C4-2B (cell line): Measurements from ENCODE around the gene TH.

Experiments
- ZFX ChIP-seq: fragments of 450-650 bp; IDR thresholded peaks from 2 replicates; pipeline ENCODE4 v1.6.1; 2017
- TF ChIP-seq, protein P1 (sequence below): fragments of 450-650 bp; conservative IDR thresholded peaks from 2 replicates; pipeline ENCODE4 v1.5.1; 2017; ENCODE audit warnings: mild to moderate bottlenecking

DNA sequence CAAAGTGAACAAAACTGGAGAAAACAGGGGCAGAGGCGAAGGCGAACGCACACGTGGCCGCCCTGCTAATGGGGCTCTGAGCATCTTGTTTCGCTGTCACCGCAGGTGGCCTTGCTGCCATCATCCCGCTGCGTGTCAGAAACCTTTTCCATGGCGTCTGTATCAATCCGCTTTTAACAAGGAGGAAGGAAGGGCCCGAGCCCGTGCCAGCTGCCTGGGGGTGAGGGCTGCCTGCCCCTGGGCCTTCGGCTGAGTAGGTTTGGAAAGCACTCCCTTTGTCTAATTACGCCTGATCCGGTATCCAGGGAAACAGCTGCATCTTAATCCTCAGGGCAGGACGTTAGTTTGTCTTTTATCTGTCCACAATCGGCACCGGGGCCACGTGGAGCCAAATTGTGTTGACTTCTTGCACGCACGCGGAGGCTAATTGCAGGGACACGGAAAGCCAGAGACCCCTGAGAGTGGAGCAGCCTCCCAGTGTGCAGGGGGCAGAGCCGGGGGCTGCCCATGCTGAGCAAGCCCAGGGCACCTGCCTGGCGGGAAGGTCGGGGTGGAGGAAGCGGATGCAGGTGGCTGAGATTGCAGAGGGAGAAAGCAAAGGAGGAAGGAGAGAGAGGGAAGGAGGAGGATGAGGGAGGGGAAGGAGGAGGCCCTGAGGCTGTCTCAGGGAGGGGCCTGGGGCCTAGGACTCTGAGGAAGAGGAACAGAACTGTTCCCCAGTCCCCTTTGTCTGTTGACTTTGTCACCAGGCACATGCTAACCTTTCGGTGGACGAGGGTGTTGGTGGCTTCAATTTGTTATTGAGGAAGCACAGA lies 19.2 kb upstream of the TH start:
- TF ChIP-seq, protein P1, sequence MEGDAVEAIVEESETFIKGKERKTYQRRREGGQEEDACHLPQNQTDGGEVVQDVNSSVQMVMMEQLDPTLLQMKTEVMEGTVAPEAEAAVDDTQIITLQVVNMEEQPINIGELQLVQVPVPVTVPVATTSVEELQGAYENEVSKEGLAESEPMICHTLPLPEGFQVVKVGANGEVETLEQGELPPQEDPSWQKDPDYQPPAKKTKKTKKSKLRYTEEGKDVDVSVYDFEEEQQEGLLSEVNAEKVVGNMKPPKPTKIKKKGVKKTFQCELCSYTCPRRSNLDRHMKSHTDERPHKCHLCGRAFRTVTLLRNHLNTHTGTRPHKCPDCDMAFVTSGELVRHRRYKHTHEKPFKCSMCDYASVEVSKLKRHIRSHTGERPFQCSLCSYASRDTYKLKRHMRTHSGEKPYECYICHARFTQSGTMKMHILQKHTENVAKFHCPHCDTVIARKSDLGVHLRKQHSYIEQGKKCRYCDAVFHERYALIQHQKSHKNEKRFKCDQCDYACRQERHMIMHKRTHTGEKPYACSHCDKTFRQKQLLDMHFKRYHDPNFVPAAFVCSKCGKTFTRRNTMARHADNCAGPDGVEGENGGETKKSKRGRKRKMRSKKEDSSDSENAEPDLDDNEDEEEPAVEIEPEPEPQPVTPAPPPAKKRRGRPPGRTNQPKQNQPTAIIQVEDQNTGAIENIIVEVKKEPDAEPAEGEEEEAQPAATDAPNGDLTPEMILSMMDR = no peak
- TF ChIP-seq ZFX = no peak
